Activated naive CD8-positive, alpha-beta T cell (primary cell): Measurements from ENCODE around the gene PPIP5K2.
"Not testable (repeated sequence)": the region's sequence is repeated elsewhere in the genome, so short reads cannot be mapped to it uniquely, and the experiment has no call there.

Experiments used
- H3K27ac Mint-ChIP-seq: one replicate; pipeline ENCODE4 v1.8.0; 2021; ENCODE audit warnings: mixed read lengths
- H3K27me3 Mint-ChIP-seq: one replicate; pipeline ENCODE4 v1.8.0; 2021; ENCODE audit warnings: mixed read lengths
- H3K36me3 Mint-ChIP-seq: one replicate; pipeline ENCODE4 v1.8.0; 2021; ENCODE audit warnings: mixed read lengths
- H3K4me1 Mint-ChIP-seq: one replicate; pipeline ENCODE4 v1.8.0; 2021; ENCODE audit warnings: low read depth, mixed read lengths
- H3K4me3 Mint-ChIP-seq: one replicate; pipeline ENCODE4 v1.8.0; 2021; ENCODE audit warnings: mild to moderate bottlenecking, mixed read lengths
- H3K9me3 Mint-ChIP-seq: one replicate; pipeline ENCODE4 v1.8.0; 2021; ENCODE audit warnings: low read depth, mixed read lengths

PPIP5K2 gene

GRCh38 chr5:103208460-103208859 is 88.4 kb downstream of the PPIP5K2 start:
- Mint-ChIP-seq H3K9me3 (peaks cover 6% of the 10 kb centered on the region), H3K27ac (peak overlapping the region; percentile 76), H3K36me3 (peaks cover 35% of the 10 kb centered on the region), H3K4me3 (no peak overlapping the region), H3K4me1 (peaks cover 19% of the 10 kb centered on the region), H3K27me3 (no peaks in the 10 kb centered on the region)

- Mint-ChIP-seq H3K27ac (no peak overlapping the region), H3K4me1 (peaks cover 19% of the 10 kb centered on the region), H3K4me3 (no peak overlapping the region), H3K27me3 (no peaks in the 10 kb centered on the region), H3K36me3 (peaks cover 29% of the 10 kb centered on the region), H3K9me3 (peaks cover 5% of the 10 kb centered on the region)
These were observed 89.0 kb downstream of the PPIP5K2 start for GRCh38 chr5:103209065-103209464.

DNA sequence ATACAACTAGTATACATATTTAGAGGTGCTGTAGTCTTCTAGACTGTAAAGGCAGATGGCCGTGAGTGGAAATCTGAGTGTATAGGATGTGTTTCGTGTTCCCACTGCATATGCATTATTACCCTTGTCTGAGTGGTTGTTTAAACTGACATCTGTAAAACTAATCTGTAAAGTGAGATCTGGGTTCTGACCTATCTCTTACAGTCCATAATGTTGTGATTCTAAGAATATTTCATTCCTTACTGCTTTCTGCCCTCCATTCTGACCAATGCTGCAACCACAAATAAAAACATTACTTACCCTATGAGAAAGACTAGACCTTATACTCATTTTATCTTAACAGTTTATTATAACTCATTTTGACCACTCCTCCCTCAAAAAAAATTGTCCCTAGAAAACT is 90.9 kb downstream of the PPIP5K2 start:
- Mint-ChIP-seq H3K4me1 (peaks cover 19% of the 10 kb centered on the region), H3K36me3 (peaks cover 16% of the 10 kb centered on the region), H3K27ac (no peak overlapping the region), H3K27me3 (no peaks in the 10 kb centered on the region), H3K9me3 (no peaks in the 10 kb centered on the region), H3K4me3 (no peak overlapping the region)

DNA sequence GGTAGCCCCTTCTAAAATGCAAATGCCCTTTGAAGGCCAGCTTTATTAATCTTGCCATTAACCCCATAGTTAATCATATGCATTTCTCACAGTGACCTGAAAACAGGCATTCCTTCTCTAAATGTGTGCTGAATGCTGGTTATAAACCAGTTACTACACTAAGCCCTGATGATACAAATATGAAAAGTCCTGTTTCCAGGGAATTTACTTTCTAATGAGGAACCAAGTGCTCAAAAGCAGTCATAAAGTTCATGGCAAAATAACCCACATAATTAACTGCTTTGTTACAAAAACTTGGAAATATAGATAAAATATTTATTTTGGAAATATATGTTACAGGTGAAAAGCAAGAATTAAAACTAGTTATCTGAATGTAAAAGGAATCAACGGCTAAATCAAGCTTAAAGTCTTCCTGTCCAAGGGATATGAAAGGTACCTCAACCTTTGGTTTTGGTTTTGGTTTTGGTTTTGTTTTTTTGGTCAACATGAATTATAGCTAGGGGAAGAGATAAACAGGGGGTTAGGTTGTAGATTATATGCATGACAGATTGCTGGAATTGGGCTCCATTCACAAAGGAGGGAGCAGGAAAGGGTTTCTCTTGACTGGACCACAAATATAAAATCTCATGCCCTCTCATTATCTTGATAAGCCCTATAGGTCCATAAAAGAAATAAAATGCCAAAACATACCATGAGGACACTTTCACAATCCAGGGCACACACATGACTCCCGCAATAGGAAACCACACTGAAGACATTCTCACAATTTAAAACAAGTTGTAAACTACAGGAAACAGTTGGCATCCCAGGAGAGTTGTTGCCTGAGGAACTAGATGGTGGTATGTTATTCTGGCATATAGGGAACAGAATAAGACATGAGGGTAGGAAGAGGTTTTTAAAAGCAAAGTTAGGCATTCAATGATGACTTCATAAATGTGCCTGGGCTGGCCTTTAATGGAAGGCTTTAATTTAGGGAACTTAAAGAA is 91.8 kb downstream of the PPIP5K2 start:
- peak overlapping the region; percentile 24 for H3K27ac Mint-ChIP-seq
- no peaks in the 10 kb centered on the region for H3K27me3 Mint-ChIP-seq
- H3K9me3 Mint-ChIP-seq = no peaks in the 10 kb centered on the region
- H3K36me3 Mint-ChIP-seq = peaks cover 11% of the 10 kb centered on the region
- peaks cover 19% of the 10 kb centered on the region for H3K4me1 Mint-ChIP-seq
- no peak overlapping the region for H3K4me3 Mint-ChIP-seq

- H3K4me3 Mint-ChIP-seq = no peak overlapping the region
- H3K36me3 Mint-ChIP-seq = peaks cover 8% of the 10 kb centered on the region
- peak overlapping the region; percentile 41 for H3K27ac Mint-ChIP-seq
- peaks cover 6% of the 10 kb centered on the region for H3K4me1 Mint-ChIP-seq
- H3K27me3 Mint-ChIP-seq = no peaks in the 10 kb centered on the region
- H3K9me3 Mint-ChIP-seq = no peaks in the 10 kb centered on the region
These were observed 96.0 kb downstream of the PPIP5K2 start for GRCh38 chr5:103216137-103216536.

- Mint-ChIP-seq H3K4me3 (no peak overlapping the region), H3K4me1 (peaks cover 5% of the 10 kb centered on the region), H3K27ac (no peak overlapping the region), H3K9me3 (no peaks in the 10 kb centered on the region), H3K27me3 (no peaks in the 10 kb centered on the region), H3K36me3 (peaks cover 9% of the 10 kb centered on the region)
These were observed 96.6 kb downstream of the PPIP5K2 start for GRCh38 chr5:103216697-103217096.

GRCh38 chr5:103217101-103217500 is 97.0 kb downstream of the PPIP5K2 start:
- Mint-ChIP-seq H3K27ac (no peak overlapping the region), H3K27me3 (no peaks in the 10 kb centered on the region), H3K4me1 (peaks cover 1% of the 10 kb centered on the region), H3K36me3 (peaks cover 8% of the 10 kb centered on the region), H3K4me3 (no peak overlapping the region), H3K9me3 (no peaks in the 10 kb centered on the region)

- Mint-ChIP-seq H3K27ac (no peak overlapping the region), H3K4me3 (no peak overlapping the region), H3K9me3 (no peaks in the 10 kb centered on the region), H3K36me3 (peaks cover 6% of the 10 kb centered on the region), H3K27me3 (no peaks in the 10 kb centered on the region), H3K4me1 (no peaks in the 10 kb centered on the region)
These were observed 98.1 kb downstream of the PPIP5K2 start for GRCh38 chr5:103218164-103218563.

DNA sequence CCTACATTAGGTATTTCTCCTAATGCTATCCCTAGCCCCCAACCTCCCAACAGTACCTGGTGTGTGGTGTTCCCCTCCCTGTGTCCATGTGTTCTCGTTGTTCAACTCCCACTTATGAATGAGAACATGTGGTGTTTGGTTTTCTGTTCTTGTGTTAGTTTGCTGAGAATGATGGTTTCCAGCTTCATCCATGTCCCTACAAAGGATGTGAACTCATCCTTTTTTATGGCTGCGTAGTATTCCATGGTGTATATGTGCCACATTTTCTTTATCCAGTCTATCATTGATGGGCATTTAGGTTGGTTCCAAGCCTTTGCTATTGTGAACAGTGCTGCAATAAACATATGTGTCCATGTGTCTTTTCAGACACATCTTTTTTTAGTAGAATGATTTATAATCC is 99.0 kb downstream of the PPIP5K2 start:
- not testable (repeated sequence) for H3K9me3 Mint-ChIP-seq, H3K4me3 Mint-ChIP-seq, H3K36me3 Mint-ChIP-seq, H3K27ac Mint-ChIP-seq, H3K27me3 Mint-ChIP-seq, H3K4me1 Mint-ChIP-seq

- H3K4me1 Mint-ChIP-seq = no peaks in the 10 kb centered on the region
- no peak overlapping the region for H3K4me3 Mint-ChIP-seq
- no peak overlapping the region for H3K27ac Mint-ChIP-seq
- peaks cover 8% of the 10 kb centered on the region for H3K27me3 Mint-ChIP-seq
- H3K9me3 Mint-ChIP-seq = no peaks in the 10 kb centered on the region
- peaks cover 8% of the 10 kb centered on the region for H3K36me3 Mint-ChIP-seq
These were observed 103.2 kb downstream of the PPIP5K2 start for GRCh38 chr5:103223031-103223955.

GRCh38 chr5:103224118-103224893 is 104.2 kb downstream of the PPIP5K2 start:
- Mint-ChIP-seq H3K9me3 (no peaks in the 10 kb centered on the region), H3K36me3 (peaks cover 6% of the 10 kb centered on the region), H3K4me3 (no peak overlapping the region), H3K27me3 (peaks cover 10% of the 10 kb centered on the region), H3K27ac (no peak overlapping the region), H3K4me1 (no peaks in the 10 kb centered on the region)

GRCh38 chr5:103224894-103225246 is 104.8 kb downstream of the PPIP5K2 start:
- peaks cover 4% of the 10 kb centered on the region for H3K36me3 Mint-ChIP-seq
- no peak overlapping the region for H3K27ac Mint-ChIP-seq
- H3K4me1 Mint-ChIP-seq = no peaks in the 10 kb centered on the region
- no peak overlapping the region for H3K4me3 Mint-ChIP-seq
- no peaks in the 10 kb centered on the region for H3K9me3 Mint-ChIP-seq
- H3K27me3 Mint-ChIP-seq = peaks cover 10% of the 10 kb centered on the region

GRCh38 chr5:103228061-103228460 is 108.0 kb downstream of the PPIP5K2 start:
- peaks cover 2% of the 10 kb centered on the region for H3K36me3 Mint-ChIP-seq
- no peaks in the 10 kb centered on the region for H3K4me1 Mint-ChIP-seq
- H3K27ac Mint-ChIP-seq = no peak overlapping the region
- H3K4me3 Mint-ChIP-seq = no peak overlapping the region
- H3K27me3 Mint-ChIP-seq = peaks cover 10% of the 10 kb centered on the region
- no peaks in the 10 kb centered on the region for H3K9me3 Mint-ChIP-seq

DNA sequence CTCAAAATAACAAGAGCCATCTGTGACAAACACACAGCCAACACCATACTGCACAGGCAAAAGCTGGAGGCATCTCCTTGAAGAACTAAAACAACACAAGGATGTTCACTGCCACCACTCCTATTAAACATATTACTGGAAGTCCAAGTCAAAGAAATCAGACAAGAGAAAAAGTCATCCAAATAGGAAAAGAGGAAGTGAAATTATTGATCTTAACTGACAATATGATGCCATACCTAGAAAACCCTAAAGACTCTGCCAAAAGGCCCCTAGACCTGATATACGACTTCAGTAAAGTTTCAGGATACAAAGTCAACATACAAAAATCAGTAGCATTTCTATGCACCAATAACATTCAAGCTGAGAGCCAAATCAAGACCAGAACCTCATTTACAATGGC is 108.5 kb downstream of the PPIP5K2 start:
- peaks cover 2% of the 10 kb centered on the region for H3K36me3 Mint-ChIP-seq
- peaks cover 10% of the 10 kb centered on the region for H3K27me3 Mint-ChIP-seq
- H3K9me3 Mint-ChIP-seq = no peaks in the 10 kb centered on the region
- H3K4me3 Mint-ChIP-seq = no peak overlapping the region
- H3K27ac Mint-ChIP-seq = no peak overlapping the region
- H3K4me1 Mint-ChIP-seq = no peaks in the 10 kb centered on the region
